MM.1S (cell line): ENCODE data around the gene PRKCZ.

Experiments used
- DNase-seq: peaks from one replicate; pipeline ENCODE4 v3.0.0-alpha.2; 2015
- H2AFZ ChIP-seq: fragments of 300-600 bp; sonication (generic); 2 replicates; pipeline ENCODE4 v1.6.0; 2016; ENCODE audit warnings: antibody characterized with exemption, low read length
- H3F3A ChIP-seq: fragments of 300-600 bp; sonication (generic); 2 replicates; pipeline ENCODE4 v1.6.1; 2016; ENCODE audit warnings: mild to moderate bottlenecking, antibody characterized with exemption, low read length, moderate library complexity, mixed read lengths; ENCODE audit not compliant: insufficient read depth
- H3K27ac ChIP-seq: fragments of 300-600 bp; sonication (generic); 2 replicates; pipeline ENCODE4 v1.5.1; 2016; ENCODE audit warnings: mild to moderate bottlenecking, low read length
- H3K27me3 ChIP-seq: fragments of 300-600 bp; sonication (generic); replicated peaks from 2 replicates; pipeline ENCODE4 v1.6.0; 2016; ENCODE audit warnings: low read length; ENCODE audit not compliant: insufficient read depth
- H3K36me3 ChIP-seq: fragments of 300-600 bp; sonication (generic); replicated peaks from 2 replicates; pipeline ENCODE4 v1.6.1; 2016; ENCODE audit warnings: mild to moderate bottlenecking, low read length, mixed read lengths; ENCODE audit not compliant: insufficient read depth
- H3K4me1 ChIP-seq: fragments of 300-600 bp; sonication (generic); 2 replicates; pipeline ENCODE4 v1.6.1; 2016; ENCODE audit warnings: low read length, mixed read lengths
- H3K4me2 ChIP-seq: fragments of 300-600 bp; sonication (generic); 2 replicates; pipeline ENCODE4 v1.6.0; 2016; ENCODE audit warnings: low read depth, low read length
- H3K4me3 ChIP-seq: fragments of 300-600 bp; sonication (generic); 2 replicates; pipeline ENCODE4 v1.5.1; 2016; ENCODE audit warnings: low read length, mixed read lengths
- H3K79me2 ChIP-seq: fragments of 300-600 bp; sonication (generic); 2 replicates; pipeline ENCODE4 v1.6.1; 2016; ENCODE audit warnings: mixed run types, low read length, mixed read lengths
- H3K9ac ChIP-seq: fragments of 300-600 bp; sonication (generic); 2 replicates; pipeline ENCODE4 v1.6.1; 2016; ENCODE audit warnings: low read length, mixed read lengths
- H3K9me2 ChIP-seq: fragments of 300-600 bp; sonication (generic); replicated peaks from 2 replicates; pipeline ENCODE4 v1.6.1; 2016; ENCODE audit warnings: mild to moderate bottlenecking, low read length, mixed read lengths; ENCODE audit not compliant: insufficient read depth
- H3K9me3 ChIP-seq: fragments of 300-600 bp; sonication (generic); replicated peaks from 2 replicates; pipeline ENCODE4 v1.6.1; 2016; ENCODE audit warnings: mild to moderate bottlenecking, low read length, mixed read lengths; ENCODE audit not compliant: insufficient read depth
- H4K20me1 ChIP-seq: fragments of 300-600 bp; sonication (generic); 2 replicates; pipeline ENCODE4 v1.6.1; 2016; ENCODE audit warnings: mild to moderate bottlenecking, low read length, moderate library complexity, mixed read lengths; ENCODE audit not compliant: insufficient read depth
- CTCF ChIP-seq: fragments of 300-600 bp; sonication (generic); IDR thresholded peaks from 2 replicates; pipeline ENCODE4 v1.5.1; 2016; ENCODE audit warnings: antibody characterized with exemption, low read length, mixed read lengths
- EZH2 ChIP-seq: fragments of 300-600 bp; sonication (generic); optimal IDR thresholded peaks from 2 replicates; pipeline ENCODE3; 2017; ENCODE audit warnings: low read depth, mild to moderate bottlenecking, antibody characterized with exemption, low read length, mixed read lengths
- EZH2phosphoT487 ChIP-seq: fragments of 300-600 bp; sonication (generic); IDR thresholded peaks from 2 replicates; pipeline ENCODE4 v1.6.1; 2018; ENCODE audit warnings: antibody characterized with exemption, low read length

The PRKCZ gene

GRCh38 chr1:2074396-2074795 is 24.2 kb downstream of the PRKCZ start:
- Histone ChIP-seq H3K27ac (no peak overlapping the region), H4K20me1 (no peaks in the 10 kb centered on the region), H3K4me1 (no peaks in the 10 kb centered on the region), H3K4me2 (no peak overlapping the region), H3K9me3 (no peaks in the 10 kb centered on the region), H3K79me2 (no peaks in the 10 kb centered on the region), H3K4me3 (no peak overlapping the region), H3K9ac (no peak overlapping the region), H3F3A (no peaks in the 10 kb centered on the region), H2AFZ (no peak overlapping the region), H3K9me2 (no peaks in the 10 kb centered on the region), H3K36me3 (no peaks in the 10 kb centered on the region), H3K27me3 (peaks cover 94% of the 10 kb centered on the region)
- no peak for DNase-seq
- TF ChIP-seq EZH2 (no peak), CTCF (no peak), EZH2phosphoT487 (no peak)

GRCh38 chr1:2074944-2075740 is 24.9 kb downstream of the PRKCZ start:
- Histone ChIP-seq H3K4me3 (no peak overlapping the region), H3F3A (no peaks in the 10 kb centered on the region), H3K27ac (no peak overlapping the region), H3K4me2 (no peak overlapping the region), H3K4me1 (no peaks in the 10 kb centered on the region), H3K9me2 (no peaks in the 10 kb centered on the region), H3K9ac (no peak overlapping the region), H3K79me2 (no peaks in the 10 kb centered on the region), H3K36me3 (no peaks in the 10 kb centered on the region), H3K9me3 (no peaks in the 10 kb centered on the region), H3K27me3 (peaks cover 94% of the 10 kb centered on the region), H2AFZ (no peak overlapping the region), H4K20me1 (no peaks in the 10 kb centered on the region)
- DNase-seq: no peak
- TF ChIP-seq EZH2phosphoT487 (no peak), EZH2 (no peak), CTCF (no peak)

GRCh38 chr1:2076826-2077225 is 26.6 kb downstream of the PRKCZ start:
- no peak for DNase-seq
- Histone ChIP-seq H3K4me1 (no peaks in the 10 kb centered on the region), H3K27ac (no peak overlapping the region), H3K36me3 (no peaks in the 10 kb centered on the region), H3K4me2 (no peak overlapping the region), H3K79me2 (no peaks in the 10 kb centered on the region), H4K20me1 (no peaks in the 10 kb centered on the region), H2AFZ (no peak overlapping the region), H3K9ac (no peak overlapping the region), H3K4me3 (no peak overlapping the region), H3F3A (no peaks in the 10 kb centered on the region), H3K9me3 (no peaks in the 10 kb centered on the region), H3K9me2 (no peaks in the 10 kb centered on the region), H3K27me3 (peaks cover 92% of the 10 kb centered on the region)
- TF ChIP-seq CTCF (no peak), EZH2phosphoT487 (no peak), EZH2 (no peak)
